Measurements from ENCODE around the gene TSSK6. TPM values are rescaled to one million over a fixed set of nuclear protein-coding genes. Genes with fewer than 3 reads are reported as not detected.

The TSSK6 gene
- total RNA-seq, 4 donors from 2014 or later: 0.40 to 3.3 (median 0.92) TPM

DNA sequence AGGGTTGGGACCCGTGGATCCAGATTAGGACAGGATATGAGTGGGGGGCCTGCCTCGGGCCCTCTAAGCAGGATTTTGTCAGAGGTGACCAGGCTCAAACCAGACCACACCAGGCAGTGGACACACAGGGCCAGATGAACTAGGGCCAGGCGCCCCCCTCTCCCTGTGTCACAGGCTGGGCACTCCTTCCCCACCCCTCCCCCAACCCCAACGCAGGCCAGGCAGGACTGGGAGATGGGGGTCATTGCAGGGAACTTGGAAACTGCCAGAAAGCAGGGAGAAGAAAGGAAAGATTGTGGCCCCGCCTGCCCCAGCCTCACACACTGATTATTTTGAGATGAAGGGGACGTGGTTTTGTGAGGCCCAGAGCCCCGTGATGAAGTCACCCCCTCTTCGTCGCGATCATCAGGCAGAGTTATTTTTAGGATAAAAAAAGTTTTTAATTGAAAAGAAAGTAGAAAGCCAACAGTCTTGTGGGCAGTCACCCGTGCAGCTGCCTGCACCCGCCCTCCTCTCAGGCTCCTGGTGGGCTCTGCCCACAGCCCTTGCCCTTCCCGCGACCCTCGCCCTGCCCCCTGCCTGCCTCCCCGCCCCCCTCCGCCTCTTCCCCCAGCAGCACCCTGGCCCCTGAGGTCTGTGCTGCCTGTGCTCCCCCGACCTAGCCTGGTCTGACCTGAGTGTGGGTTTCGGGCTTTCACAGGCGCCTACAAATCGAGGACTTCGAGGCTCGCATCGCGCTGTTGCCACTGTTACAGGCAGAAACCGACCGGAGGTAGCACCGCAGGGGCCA, 11.4 kb upstream of the TSSK6 start:
- 48 to 60% methylated on average over 1 to 9 of the region's 28 CpGs for WGBS, 2 donors (ENCODE audit: low coverage in 1 of 2)
- Histone ChIP-seq H3K36me3 (peaks cover 0 to 53% of the 10 kb centered on the region in 2 donors), H3K27me3 (no peaks in the 10 kb centered on the region), H3K4me3 (no peak overlapping the region), H3K27ac (peak overlapping the region in 1 of 4 donors; percentile 9), H3K9me3 (no peaks in the 10 kb centered on the region), H3K4me1 (peaks cover 0 to 40% (median 0%) of the 10 kb centered on the region in 3 donors)
- ATAC-seq: no peak
- TF ChIP-seq, protein P1, sequence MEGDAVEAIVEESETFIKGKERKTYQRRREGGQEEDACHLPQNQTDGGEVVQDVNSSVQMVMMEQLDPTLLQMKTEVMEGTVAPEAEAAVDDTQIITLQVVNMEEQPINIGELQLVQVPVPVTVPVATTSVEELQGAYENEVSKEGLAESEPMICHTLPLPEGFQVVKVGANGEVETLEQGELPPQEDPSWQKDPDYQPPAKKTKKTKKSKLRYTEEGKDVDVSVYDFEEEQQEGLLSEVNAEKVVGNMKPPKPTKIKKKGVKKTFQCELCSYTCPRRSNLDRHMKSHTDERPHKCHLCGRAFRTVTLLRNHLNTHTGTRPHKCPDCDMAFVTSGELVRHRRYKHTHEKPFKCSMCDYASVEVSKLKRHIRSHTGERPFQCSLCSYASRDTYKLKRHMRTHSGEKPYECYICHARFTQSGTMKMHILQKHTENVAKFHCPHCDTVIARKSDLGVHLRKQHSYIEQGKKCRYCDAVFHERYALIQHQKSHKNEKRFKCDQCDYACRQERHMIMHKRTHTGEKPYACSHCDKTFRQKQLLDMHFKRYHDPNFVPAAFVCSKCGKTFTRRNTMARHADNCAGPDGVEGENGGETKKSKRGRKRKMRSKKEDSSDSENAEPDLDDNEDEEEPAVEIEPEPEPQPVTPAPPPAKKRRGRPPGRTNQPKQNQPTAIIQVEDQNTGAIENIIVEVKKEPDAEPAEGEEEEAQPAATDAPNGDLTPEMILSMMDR (IDR thresholded peaks at IDR 0.05): no peak
- TF ChIP-seq EP300 (IDR thresholded peaks at IDR 0.05): no peak
- no peak for TF ChIP-seq POLR2A (IDR thresholded peaks at IDR 0.05)
- no peak for TF ChIP-seq POLR2AphosphoS5 (IDR thresholded peaks at IDR 0.05)

DNA sequence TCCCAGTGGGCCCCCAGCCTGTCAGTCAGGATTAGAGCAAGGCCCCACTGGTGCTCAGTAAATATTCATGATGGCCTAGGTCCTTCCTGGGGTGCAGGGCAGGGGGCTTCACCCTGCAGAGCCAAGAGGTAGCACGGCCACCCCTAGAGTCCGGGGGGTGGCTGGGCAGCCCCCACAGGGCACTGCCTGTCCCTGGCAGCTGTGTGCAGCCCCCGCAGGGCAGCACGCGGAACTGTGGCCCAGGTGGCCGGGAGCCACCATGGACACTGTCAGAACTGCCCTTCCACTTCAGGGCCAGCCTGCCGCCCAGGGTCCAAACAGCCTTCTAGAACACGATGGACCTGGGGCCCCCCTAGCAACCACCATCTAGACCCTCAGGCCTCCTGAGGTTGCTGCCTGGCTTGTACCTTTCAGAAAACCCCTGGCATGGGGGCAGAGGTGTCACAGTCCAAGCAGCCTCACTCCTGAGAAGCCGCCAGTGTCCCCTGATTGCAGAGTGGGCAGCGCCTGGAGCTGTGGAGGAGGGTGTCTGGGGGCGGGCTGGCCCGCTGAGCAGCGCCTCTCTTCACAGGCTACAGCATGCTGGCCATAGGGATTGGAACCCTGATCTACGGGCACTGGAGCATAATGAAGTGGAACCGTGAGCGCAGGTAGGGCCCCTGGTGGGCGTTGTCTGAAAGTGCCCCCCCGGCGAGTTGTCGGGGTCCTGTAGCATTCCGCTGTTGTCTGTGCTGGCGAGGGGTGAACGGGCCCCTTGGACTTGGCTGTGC, 10.4 kb upstream of the TSSK6 start:
- Histone ChIP-seq H3K4me1 (peaks cover 0 to 40% (median 0%) of the 10 kb centered on the region in 3 donors), H3K27ac (no peak overlapping the region), H3K4me3 (no peak overlapping the region), H3K27me3 (no peaks in the 10 kb centered on the region), H3K9me3 (no peaks in the 10 kb centered on the region), H3K36me3 (peaks cover 0 to 58% of the 10 kb centered on the region in 2 donors)
- no CpG with 5 or more reads among the region's 23 CpGs for WGBS, 2 donors (ENCODE audit: low coverage in 1 of 2)
- no peak for ATAC-seq
- TF ChIP-seq EP300 (IDR thresholded peaks at IDR 0.05) (no peak), POLR2AphosphoS5 (IDR thresholded peaks at IDR 0.05) (no peak), POLR2A (IDR thresholded peaks at IDR 0.05) (no peak)
- TF ChIP-seq, protein P1 (IDR thresholded peaks at IDR 0.05): no peak

DNA sequence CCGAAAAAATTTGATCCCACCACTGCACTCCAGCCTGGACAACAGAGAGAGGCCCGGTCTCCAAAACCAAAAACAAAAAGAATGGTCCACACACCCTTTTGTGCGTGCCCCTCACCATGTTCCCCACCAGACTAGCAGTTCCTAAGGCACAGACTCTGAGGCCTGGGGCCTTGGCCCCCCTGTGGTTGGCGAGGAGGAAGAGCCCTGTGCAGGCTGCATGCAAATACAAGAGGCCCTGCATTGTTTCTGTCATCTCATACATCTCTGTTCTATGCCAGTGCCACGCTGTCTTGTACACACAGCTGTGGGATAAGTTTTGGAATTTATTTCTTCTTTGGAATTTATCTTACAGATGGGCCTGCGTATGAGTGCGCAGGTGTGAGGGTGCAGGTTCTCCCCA, 8.7 kb upstream of the TSSK6 start:
- WGBS, 2 donors (ENCODE audit: low coverage in 1 of 2): 77 to 92% methylated on average over 5 of the region's 7 CpGs
- Histone ChIP-seq H3K4me1 (peaks cover 0 to 41% (median 0%) of the 10 kb centered on the region in 3 donors), H3K27ac (no peak overlapping the region), H3K27me3 (no peaks in the 10 kb centered on the region), H3K9me3 (no peaks in the 10 kb centered on the region), H3K4me3 (no peak overlapping the region), H3K36me3 (peaks cover 0 to 75% of the 10 kb centered on the region in 2 donors)
- ATAC-seq: no peak
- no peak for TF ChIP-seq POLR2AphosphoS5 (IDR thresholded peaks at IDR 0.05)
- TF ChIP-seq, protein P1 (IDR thresholded peaks at IDR 0.05): no peak
- TF ChIP-seq POLR2A (IDR thresholded peaks at IDR 0.05): no peak
- no peak for TF ChIP-seq EP300 (IDR thresholded peaks at IDR 0.05)

DNA sequence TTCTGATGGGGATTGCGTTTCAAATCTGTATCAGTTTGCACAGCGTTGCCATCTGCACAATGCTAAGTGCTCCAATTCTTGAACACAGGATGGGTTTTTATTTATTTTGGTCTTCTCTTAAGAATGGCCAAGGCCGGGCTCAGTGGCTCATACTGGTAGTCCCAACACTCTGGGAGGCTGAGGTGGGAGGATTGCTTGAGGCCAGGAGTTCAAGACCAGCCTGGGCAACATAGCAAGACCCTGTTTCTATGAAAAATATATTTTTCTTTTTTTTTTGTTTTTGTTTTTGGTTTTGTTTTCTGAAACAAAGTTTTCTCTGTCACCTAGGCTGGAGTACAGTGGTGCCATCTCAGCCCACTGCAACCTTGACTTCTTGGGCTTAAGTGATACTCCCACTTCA, 7.8 kb upstream of the TSSK6 start:
- Histone ChIP-seq H3K27me3 (no peaks in the 10 kb centered on the region), H3K36me3 (peaks cover 0 to 71% of the 10 kb centered on the region in 2 donors), H3K4me1 (peaks cover 0 to 42% (median 0%) of the 10 kb centered on the region in 3 donors), H3K4me3 (no peak overlapping the region), H3K9me3 (no peaks in the 10 kb centered on the region), H3K27ac (no peak overlapping the region)
- TF ChIP-seq EP300 (IDR thresholded peaks at IDR 0.05): no peak
- TF ChIP-seq, protein P1 (IDR thresholded peaks at IDR 0.05): no peak
- no peak for TF ChIP-seq POLR2A (IDR thresholded peaks at IDR 0.05)
- no peak for TF ChIP-seq POLR2AphosphoS5 (IDR thresholded peaks at IDR 0.05)
- ATAC-seq: no peak
- WGBS, 2 donors (ENCODE audit: low coverage in 1 of 2): 86 to 90% methylated on average over 2 to 3 of the region's 3 CpGs

All from gastroesophageal sphincter (tissue), 4 donors.